Mammary epithelial cell (primary cell): Measurements from ENCODE around the gene TBL1X.

Experiments
- EZH2 ChIP-seq: IDR thresholded peaks from 2 replicates; pipeline ENCODE4 v1.6.1; 2012; ENCODE audit warnings: low read length, inconsistent platforms, borderline replicate concordance
- TF ChIP-seq, protein P1 (sequence below), 2 donors: IDR thresholded peaks in 1 of 2; conservative IDR thresholded peaks in 1 of 2; 2 replicates each; pipeline ENCODE4 v1.5.1; 2011 to 2012; ENCODE audit warnings: inconsistent platforms in 2 of 2, low read length in 2 of 2, mild to moderate bottlenecking in 2 of 2, control low read depth in 1 of 2, low read depth in 1 of 2; ENCODE audit not compliant: insufficient read depth in 1 of 2; ENCODE audit errors: extremely low read depth in 1 of 2

DNA sequence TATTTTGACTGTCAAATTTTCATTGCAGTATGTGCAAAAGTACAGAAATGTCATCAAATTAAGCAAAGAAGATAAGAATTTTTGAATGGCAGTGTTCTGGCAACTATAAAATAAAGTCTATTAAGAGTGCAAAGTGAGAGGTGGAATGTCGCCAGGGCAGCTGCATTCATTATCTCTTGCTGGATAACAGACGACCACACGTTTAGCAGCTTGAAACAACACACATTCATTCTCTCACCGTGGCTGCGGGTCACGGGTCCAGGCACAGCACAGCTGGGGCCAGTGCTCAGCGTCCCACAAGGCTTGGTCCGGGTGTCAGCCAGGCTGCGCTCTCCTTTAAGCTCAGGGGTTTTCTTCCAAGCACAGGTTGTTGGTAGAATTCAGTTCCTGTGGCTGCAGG lies 186.9 kb downstream of the TBL1X start:
- no peak for TF ChIP-seq EZH2
- TF ChIP-seq, protein P1, sequence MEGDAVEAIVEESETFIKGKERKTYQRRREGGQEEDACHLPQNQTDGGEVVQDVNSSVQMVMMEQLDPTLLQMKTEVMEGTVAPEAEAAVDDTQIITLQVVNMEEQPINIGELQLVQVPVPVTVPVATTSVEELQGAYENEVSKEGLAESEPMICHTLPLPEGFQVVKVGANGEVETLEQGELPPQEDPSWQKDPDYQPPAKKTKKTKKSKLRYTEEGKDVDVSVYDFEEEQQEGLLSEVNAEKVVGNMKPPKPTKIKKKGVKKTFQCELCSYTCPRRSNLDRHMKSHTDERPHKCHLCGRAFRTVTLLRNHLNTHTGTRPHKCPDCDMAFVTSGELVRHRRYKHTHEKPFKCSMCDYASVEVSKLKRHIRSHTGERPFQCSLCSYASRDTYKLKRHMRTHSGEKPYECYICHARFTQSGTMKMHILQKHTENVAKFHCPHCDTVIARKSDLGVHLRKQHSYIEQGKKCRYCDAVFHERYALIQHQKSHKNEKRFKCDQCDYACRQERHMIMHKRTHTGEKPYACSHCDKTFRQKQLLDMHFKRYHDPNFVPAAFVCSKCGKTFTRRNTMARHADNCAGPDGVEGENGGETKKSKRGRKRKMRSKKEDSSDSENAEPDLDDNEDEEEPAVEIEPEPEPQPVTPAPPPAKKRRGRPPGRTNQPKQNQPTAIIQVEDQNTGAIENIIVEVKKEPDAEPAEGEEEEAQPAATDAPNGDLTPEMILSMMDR (conservative IDR thresholded peaks at IDR 0.05 in 1 of 2, IDR thresholded peaks at IDR 0.05 in 1 of 2; ENCODE audit: extremely low read depth in 1 of 2, insufficient read depth in 1 of 2, low read depth in 1 of 2, low read length in 2 of 2), result no peak
